CD4-positive, alpha-beta memory T cell (primary cell): Measurements from ENCODE around the gene SHANK2. TPM values are rescaled to one million over a fixed set of nuclear protein-coding genes. Genes with fewer than 3 reads are reported as not detected.

Experiments used
- polyA plus RNA-seq, 2 donors: library from polyadenylated mRNA; unstranded; fragments of 300-500 nt; fragmentation: Illumina TruSeq; gene quantifications; one replicate each; pipeline ENCODE4 v1.2.3, GENCODE V29; 2021
- total RNA-seq, 2 experiments: library from RNA; stranded (reverse); gene quantifications; one replicate each; pipeline ENCODE4 v1.2.3, GENCODE V29; 2021

SHANK2 gene
- total and polyA plus RNA-seq, 4 experiments from 2014 or later: not detected

Other genes with a start within 250 kb of the SHANK2 start
- 10 to 100 TPM; 15.3 to 16.2 TPM for gene DHCR7, start 195.8 kb upstream of the SHANK2 start, total RNA-seq
- 10 to 100 TPM; 17.7 to 18.0 TPM for gene DHCR7, start 195.8 kb upstream of the SHANK2 start, polyA plus RNA-seq
- gene NADSYN1, start 200.6 kb upstream of the SHANK2 start, total RNA-seq: 100 to 1,000 TPM; 233 to 243 TPM
- gene NADSYN1, start 200.6 kb upstream of the SHANK2 start, polyA plus RNA-seq: 10 to 100 TPM; 35.9 to 39.2 TPM